H9 (cell line): ENCODE results near the gene RAF1. TPM values are rescaled to one million over a fixed set of nuclear protein-coding genes. Genes with fewer than 3 reads are reported as not detected.
A peak's percentile ranks its signal among the peaks of the same experiment; 100 is the strongest.

Experiments used
- DNase-seq: peaks from one replicate; pipeline ENCODE4 v3.0.0-alpha.2; 2017
- H2AFZ ChIP-seq: one replicate; pipeline ENCODE4 v1.6.1; 2013; ENCODE audit warnings: mild to moderate bottlenecking, low read length, control low read depth, moderate library complexity
- H2AK5ac ChIP-seq: 2 replicates; pipeline ENCODE4 v1.6.1; 2013; ENCODE audit warnings: low read length, control low read depth, mixed read lengths; ENCODE audit not compliant: insufficient read length
- H2BK120ac ChIP-seq: one replicate; pipeline ENCODE4 v1.6.1; 2013; ENCODE audit warnings: low read depth, mild to moderate bottlenecking, low read length, control low read depth, inconsistent platforms; ENCODE audit not compliant: poor library complexity, severe bottlenecking
- H2BK12ac ChIP-seq: 2 replicates; pipeline ENCODE4 v1.6.1; 2013; ENCODE audit warnings: low read length, control low read depth, mixed read lengths, low read depth; ENCODE audit not compliant: insufficient read length
- H2BK15ac ChIP-seq: 2 replicates; pipeline ENCODE4 v1.6.1; 2013; ENCODE audit warnings: low read depth, low read length, control low read depth
- H2BK20ac ChIP-seq: one replicate; pipeline ENCODE4 v1.6.1; 2013; ENCODE audit warnings: low read depth, mild to moderate bottlenecking, low read length, control low read depth, inconsistent platforms; ENCODE audit not compliant: poor library complexity, severe bottlenecking
- H2BK5ac ChIP-seq: 2 replicates; pipeline ENCODE4 v1.6.1; 2013; ENCODE audit warnings: low read length, control low read depth, mixed read lengths; ENCODE audit not compliant: insufficient read length
- H3K14ac ChIP-seq: 2 replicates; pipeline ENCODE4 v1.6.1; 2013; ENCODE audit warnings: low read length, control low read depth; ENCODE audit not compliant: insufficient read depth
- H3K18ac ChIP-seq: 2 replicates; pipeline ENCODE4 v1.6.1; 2013; ENCODE audit warnings: low read depth, mild to moderate bottlenecking, mixed read lengths, low read length, control low read depth; ENCODE audit not compliant: insufficient read length
- H3K23ac ChIP-seq: 2 replicates; pipeline ENCODE4 v1.6.1; 2013; ENCODE audit warnings: low read length, control low read depth, mixed read lengths, low read depth; ENCODE audit not compliant: insufficient read length
- H3K23me2 ChIP-seq: 2 replicates; pipeline ENCODE4 v1.6.1; 2013; ENCODE audit warnings: low read depth, mild to moderate bottlenecking, mixed read lengths, low read length, control low read depth; ENCODE audit not compliant: insufficient read length, poor library complexity, severe bottlenecking
- H3K27ac ChIP-seq: 2 replicates; pipeline ENCODE4 v1.5.1; 2013; ENCODE audit warnings: low read length, control low read depth, mixed read lengths, low read depth; ENCODE audit not compliant: insufficient read length
- H3K27me3 ChIP-seq: 2 replicates; pipeline ENCODE4 v1.6.1; 2013; ENCODE audit warnings: low read length, control low read depth, inconsistent platforms; ENCODE audit not compliant: insufficient read depth
- H3K4ac ChIP-seq: 2 replicates; pipeline ENCODE4 v1.6.1; 2013; ENCODE audit warnings: low read depth, mild to moderate bottlenecking, control low read depth, inconsistent platforms, low read length, moderate library complexity
- H3K4me1 ChIP-seq: 2 replicates; pipeline ENCODE4 v1.6.1; 2013; ENCODE audit warnings: low read length, control low read depth, inconsistent platforms; ENCODE audit not compliant: insufficient read depth
- H3K4me2 ChIP-seq: 2 replicates; pipeline ENCODE4 v1.6.1; 2013; ENCODE audit warnings: low read length, control low read depth, mixed read lengths; ENCODE audit not compliant: insufficient read length, insufficient read depth
- H3K56ac ChIP-seq: 2 replicates; pipeline ENCODE4 v1.6.1; 2013; ENCODE audit warnings: low read depth, mild to moderate bottlenecking, mixed read lengths, low read length, control low read depth; ENCODE audit not compliant: insufficient read length
- H3K79me1 ChIP-seq: 2 replicates; pipeline ENCODE4 v1.6.1; 2013; ENCODE audit warnings: low read depth, mild to moderate bottlenecking, moderate library complexity, low read length, control low read depth, inconsistent platforms; ENCODE audit not compliant: insufficient read depth, poor library complexity, severe bottlenecking
- H3K79me2 ChIP-seq: 2 replicates; pipeline ENCODE4 v1.6.1; 2013; ENCODE audit warnings: low read length, control low read depth, inconsistent platforms; ENCODE audit not compliant: insufficient read depth
- H3K9ac ChIP-seq: 2 replicates; pipeline ENCODE4 v1.6.1; 2013; ENCODE audit warnings: low read length, control low read depth, mixed read lengths; ENCODE audit not compliant: insufficient read length; ENCODE audit errors: extremely low read depth
- H3K9me3 ChIP-seq: one replicate; pipeline ENCODE4 v1.6.1; 2013; ENCODE audit warnings: low read depth, low read length, inconsistent platforms; ENCODE audit not compliant: control insufficient read depth
- H3T11ph ChIP-seq: one replicate; pipeline ENCODE4 v1.6.1; 2013; ENCODE audit warnings: mild to moderate bottlenecking, low read length, control low read depth, inconsistent platforms
- H4K20me1 ChIP-seq: one replicate; pipeline ENCODE4 v1.6.1; 2013; ENCODE audit not compliant: control insufficient read depth, insufficient read length, insufficient read depth
- H4K5ac ChIP-seq: 2 replicates; pipeline ENCODE4 v1.6.1; 2013; ENCODE audit warnings: low read depth, mild to moderate bottlenecking, mixed read lengths, low read length, control low read depth; ENCODE audit not compliant: insufficient read length
- H4K8ac ChIP-seq: replicated peaks from 2 replicates; pipeline ENCODE4 v1.6.1; 2013; ENCODE audit warnings: low read length, control low read depth, mixed read lengths, low read depth; ENCODE audit not compliant: insufficient read length
- H4K91ac ChIP-seq: 2 replicates; pipeline ENCODE4 v1.6.1; 2013; ENCODE audit warnings: low read depth, mild to moderate bottlenecking, moderate library complexity, mixed read lengths, low read length, control low read depth; ENCODE audit not compliant: insufficient read length
- H3K27ac Mint-ChIP-seq, 3 experiments: 2 replicates in 2 of 3; 3 replicates in 1 of 3; pipeline ENCODE4 v1.8.0; 2020 to 2021; ENCODE audit warnings: mixed read lengths in 3 of 3, mild to moderate bottlenecking in 1 of 3, moderate library complexity in 1 of 3
- H3K27me3 Mint-ChIP-seq: 2 replicates; pipeline ENCODE4 v1.8.0; 2021; ENCODE audit warnings: low read depth, mild to moderate bottlenecking, moderate library complexity, mixed read lengths
- H3K36me3 Mint-ChIP-seq, 3 experiments: 2 replicates in 2 of 3; 3 replicates in 1 of 3; pipeline ENCODE4 v1.8.0; 2020 to 2021; ENCODE audit warnings: low read depth in 3 of 3, mixed read lengths in 3 of 3; ENCODE audit not compliant: insufficient read depth in 1 of 3
- H3K4me1 Mint-ChIP-seq, 2 experiments: 2 replicates each; pipeline ENCODE4 v1.8.0; 2020; ENCODE audit warnings: mixed read lengths in 2 of 2
- H3K4me3 Mint-ChIP-seq, 2 experiments: 2 replicates in 1 of 2; 3 replicates in 1 of 2; pipeline ENCODE4 v1.8.0; 2020 to 2021; ENCODE audit warnings: mild to moderate bottlenecking in 2 of 2, mixed read lengths in 2 of 2, moderate library complexity in 1 of 2
- H3K9me3 Mint-ChIP-seq, 2 experiments: 2 replicates in 1 of 2; 3 replicates in 1 of 2; pipeline ENCODE4 v1.8.0; 2020; ENCODE audit warnings: mild to moderate bottlenecking in 2 of 2, mixed read lengths in 2 of 2, moderate library complexity in 1 of 2
- CTCF ChIP-seq: fragments of 200-600 bp; sonication (generic); conservative IDR thresholded peaks from 3 replicates; pipeline ENCODE4 v1.8.0; 2021; ENCODE audit warnings: antibody characterized with exemption, mild to moderate bottlenecking
- WGBS: extraction: QIAGEN DNeasy Blood & Tissue Kit; methylation state at CpG from one replicate; pipeline ENCODE4 v1.1.7; 2013; ENCODE audit warnings: missing lambda C conversion rate, low lambda C conversion rate, mixed read lengths; ENCODE audit not compliant: insufficient read length; ENCODE audit errors: extremely low coverage; 5-methylcytosine and 5-hydroxymethylcytosine counted together
- total RNA-seq: library from RNA; stranded (reverse); gene quantifications from 2 replicates; pipeline ENCODE4 v1.2.1, GENCODE V29; 2021

Gene RAF1
- total RNA-seq, 1 experiment from 2014 or later = 112 TPM

GRCh38 chr3:12663401-12663935 lies 449 bp downstream of the RAF1 start:
- peaks cover 24 to 35% of the 10 kb centered on the region in 2 experiments for H3K4me1 Mint-ChIP-seq
- TF ChIP-seq CTCF = no peak
- H3K18ac ChIP-seq = peak overlapping the region; percentile 99
- no peak overlapping the region for H2AK5ac ChIP-seq
- no peaks in the 10 kb centered on the region for H3K9me3 Mint-ChIP-seq
- peak overlapping the region; percentile 84 for H4K5ac ChIP-seq
- H4K20me1 ChIP-seq = no peaks in the 10 kb centered on the region
- no peak overlapping the region for H3T11ph ChIP-seq
- H3K4me1 ChIP-seq = no peaks in the 10 kb centered on the region; the same call in 1 of the 2 replicates
- peak overlapping the region; percentile 86 for H2BK120ac ChIP-seq
- peak overlapping the region; percentile 99 for H3K14ac ChIP-seq
- peak overlapping the region; percentile 96 for H3K4me2 ChIP-seq
- H3K79me2 ChIP-seq = peaks cover 41% of the 10 kb centered on the region
- H3K27me3 ChIP-seq = no peaks in the 10 kb centered on the region
- peak overlapping the region; percentile 85 for H2BK5ac ChIP-seq
- peak overlapping the region; percentile 98 for H3K9ac ChIP-seq
- DNase-seq = no peak
- no peak overlapping the region for H2AFZ ChIP-seq
- peaks cover 11% of the 10 kb centered on the region for H3K23me2 ChIP-seq
- peak overlapping the region; percentile 99 for H4K91ac ChIP-seq
- H3K4me3 Mint-ChIP-seq = peak overlapping the region; percentile 89 to 95
- H2BK12ac ChIP-seq = peak overlapping the region; percentile 69
- no peak overlapping the region for H4K8ac ChIP-seq
- H2BK20ac ChIP-seq = no peak overlapping the region
- no peak overlapping the region for H3K56ac ChIP-seq
- peak overlapping the region; percentile 97 to 100 (median 97); a peak in 6 of 7 replicates for H3K27ac Mint-ChIP-seq
- H3K27me3 Mint-ChIP-seq = no peaks in the 10 kb centered on the region; the same call in 1 of the 2 replicates
- H3K23ac ChIP-seq = no peak overlapping the region
- no peaks in the 10 kb centered on the region for H3K79me1 ChIP-seq
- peak overlapping the region; percentile 92 for H3K4ac ChIP-seq
- H2BK15ac ChIP-seq = peak overlapping the region; percentile 81; the same call in 1 of the 2 replicates
- peaks cover 0 to 8% (median 0%) of the 10 kb centered on the region in 3 experiments; a peak in 2 of 7 replicates for H3K36me3 Mint-ChIP-seq
- no peaks in the 10 kb centered on the region for H3K9me3 ChIP-seq
- peak overlapping the region; percentile 71 for H3K27ac ChIP-seq
- no CpG with 5 or more reads among the region's 45 CpGs for WGBS
